RWPE2 (cell line): ENCODE results near the gene FAM170B.

Experiments used
- ATAC-seq: fragments of 200-7000 bp; cut with Tn5 transposase; 3 replicates; pipeline ENCODE4 v1.9.1; 2021; ENCODE audit warnings: low read depth
- DNase-seq: peaks from one replicate; pipeline ENCODE4 v3.0.0-alpha.2; 2020; ENCODE audit warnings: low spot score
- H3K27ac ChIP-seq: fragments of 450-650 bp; 2 replicates; pipeline ENCODE4 v1.5.1; 2017; ENCODE audit warnings: mild to moderate bottlenecking; ENCODE audit not compliant: poor library complexity, severe bottlenecking
- H3K27me3 ChIP-seq: fragments of 250-450 bp; sonication (Bioruptor Pico); 2 replicates; pipeline ENCODE4 v1.5.1; 2021; ENCODE audit warnings: mild to moderate bottlenecking, moderate library complexity; ENCODE audit not compliant: insufficient read depth, poor library complexity, severe bottlenecking
- H3K36me3 ChIP-seq: fragments of 250-450 bp; sonication (Bioruptor Pico); 2 replicates; pipeline ENCODE4 v1.5.1; 2020; ENCODE audit warnings: low read depth, mild to moderate bottlenecking, moderate library complexity
- H3K4me1 ChIP-seq: fragments of 250-450 bp; sonication (Bioruptor Pico); 2 replicates; pipeline ENCODE4 v1.5.1; 2021; ENCODE audit warnings: mild to moderate bottlenecking, moderate library complexity; ENCODE audit not compliant: insufficient read depth, poor library complexity, severe bottlenecking
- H3K4me3 ChIP-seq: fragments of 250-450 bp; sonication (Bioruptor Pico); 2 replicates; pipeline ENCODE4 v1.5.1; 2021; ENCODE audit warnings: mild to moderate bottlenecking, moderate library complexity; ENCODE audit not compliant: severe bottlenecking
- H3K9me3 ChIP-seq: fragments of 250-450 bp; sonication (Bioruptor Pico); 2 replicates; pipeline ENCODE4 v1.5.1; 2021; ENCODE audit warnings: mild to moderate bottlenecking, moderate library complexity; ENCODE audit not compliant: severe bottlenecking
- TF ChIP-seq, protein P1 (sequence below): fragments of 450-650 bp; IDR thresholded peaks from one replicate; pipeline ENCODE4 v1.5.1; 2017; ENCODE audit warnings: mild to moderate bottlenecking, moderate library complexity; ENCODE audit not compliant: poor library complexity, severe bottlenecking

FAM170B gene

DNA sequence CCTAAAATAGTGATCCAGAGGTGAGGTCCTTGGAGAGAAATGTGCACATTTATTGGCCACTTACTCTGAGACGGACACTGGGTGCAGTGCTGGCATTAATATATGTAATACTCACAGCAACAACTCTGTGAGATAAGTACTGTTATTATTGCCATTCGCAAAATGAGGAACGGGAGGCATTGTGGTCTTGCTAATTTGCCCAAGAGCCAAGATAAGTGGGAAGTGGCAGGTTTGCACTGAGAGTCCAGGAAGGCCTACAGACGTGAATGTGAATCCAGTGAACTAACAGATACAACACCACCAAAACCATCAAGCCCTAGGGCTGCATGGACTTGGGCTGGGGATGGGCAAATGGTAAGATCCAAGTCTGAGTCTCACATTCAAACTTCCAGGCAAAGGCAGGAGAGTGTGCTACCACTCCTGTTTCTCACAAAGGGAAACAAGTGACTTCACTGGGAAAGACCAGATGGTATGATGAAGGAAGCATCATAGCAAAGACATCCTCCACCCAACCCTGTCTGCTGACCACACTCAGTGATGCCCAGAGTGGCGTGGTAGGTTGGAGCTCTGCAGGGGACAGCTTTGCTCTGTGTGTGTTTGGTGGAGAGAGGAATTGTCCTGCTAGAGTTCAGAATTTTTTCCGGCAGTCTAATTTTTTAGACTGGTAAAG is 35.1 kb upstream of the FAM170B start:
- no peak overlapping the region for H3K27ac ChIP-seq
- TF ChIP-seq, protein P1, sequence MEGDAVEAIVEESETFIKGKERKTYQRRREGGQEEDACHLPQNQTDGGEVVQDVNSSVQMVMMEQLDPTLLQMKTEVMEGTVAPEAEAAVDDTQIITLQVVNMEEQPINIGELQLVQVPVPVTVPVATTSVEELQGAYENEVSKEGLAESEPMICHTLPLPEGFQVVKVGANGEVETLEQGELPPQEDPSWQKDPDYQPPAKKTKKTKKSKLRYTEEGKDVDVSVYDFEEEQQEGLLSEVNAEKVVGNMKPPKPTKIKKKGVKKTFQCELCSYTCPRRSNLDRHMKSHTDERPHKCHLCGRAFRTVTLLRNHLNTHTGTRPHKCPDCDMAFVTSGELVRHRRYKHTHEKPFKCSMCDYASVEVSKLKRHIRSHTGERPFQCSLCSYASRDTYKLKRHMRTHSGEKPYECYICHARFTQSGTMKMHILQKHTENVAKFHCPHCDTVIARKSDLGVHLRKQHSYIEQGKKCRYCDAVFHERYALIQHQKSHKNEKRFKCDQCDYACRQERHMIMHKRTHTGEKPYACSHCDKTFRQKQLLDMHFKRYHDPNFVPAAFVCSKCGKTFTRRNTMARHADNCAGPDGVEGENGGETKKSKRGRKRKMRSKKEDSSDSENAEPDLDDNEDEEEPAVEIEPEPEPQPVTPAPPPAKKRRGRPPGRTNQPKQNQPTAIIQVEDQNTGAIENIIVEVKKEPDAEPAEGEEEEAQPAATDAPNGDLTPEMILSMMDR, result no peak
- H3K36me3 ChIP-seq, result no peaks in the 10 kb centered on the region
- H3K9me3 ChIP-seq, result no peaks in the 10 kb centered on the region
- no peaks in the 10 kb centered on the region for H3K4me1 ChIP-seq
- DNase-seq (no peak), ATAC-seq (no peak)
- H3K4me3 ChIP-seq, result no peak overlapping the region
- H3K27me3 ChIP-seq, result no peaks in the 10 kb centered on the region

GRCh38 chr10:49168171-49168540 is 34.3 kb upstream of the FAM170B start:
- TF ChIP-seq, protein P1, result no peak
- DNase-seq (no peak), ATAC-seq (no peak)
- no peaks in the 10 kb centered on the region for H3K36me3 ChIP-seq
- H3K4me1 ChIP-seq, result no peaks in the 10 kb centered on the region
- no peaks in the 10 kb centered on the region for H3K27me3 ChIP-seq
- H3K9me3 ChIP-seq, result no peaks in the 10 kb centered on the region
- no peak overlapping the region for H3K4me3 ChIP-seq
- no peak overlapping the region for H3K27ac ChIP-seq

GRCh38 chr10:49167425-49168170 is 33.8 kb upstream of the FAM170B start:
- Histone ChIP-seq H3K27ac (no peak overlapping the region), H3K27me3 (no peaks in the 10 kb centered on the region), H3K36me3 (no peaks in the 10 kb centered on the region), H3K4me1 (no peaks in the 10 kb centered on the region), H3K4me3 (no peak overlapping the region), H3K9me3 (no peaks in the 10 kb centered on the region)
- TF ChIP-seq, protein P1, result no peak
- ATAC-seq (no peak), DNase-seq (no peak)

DNA sequence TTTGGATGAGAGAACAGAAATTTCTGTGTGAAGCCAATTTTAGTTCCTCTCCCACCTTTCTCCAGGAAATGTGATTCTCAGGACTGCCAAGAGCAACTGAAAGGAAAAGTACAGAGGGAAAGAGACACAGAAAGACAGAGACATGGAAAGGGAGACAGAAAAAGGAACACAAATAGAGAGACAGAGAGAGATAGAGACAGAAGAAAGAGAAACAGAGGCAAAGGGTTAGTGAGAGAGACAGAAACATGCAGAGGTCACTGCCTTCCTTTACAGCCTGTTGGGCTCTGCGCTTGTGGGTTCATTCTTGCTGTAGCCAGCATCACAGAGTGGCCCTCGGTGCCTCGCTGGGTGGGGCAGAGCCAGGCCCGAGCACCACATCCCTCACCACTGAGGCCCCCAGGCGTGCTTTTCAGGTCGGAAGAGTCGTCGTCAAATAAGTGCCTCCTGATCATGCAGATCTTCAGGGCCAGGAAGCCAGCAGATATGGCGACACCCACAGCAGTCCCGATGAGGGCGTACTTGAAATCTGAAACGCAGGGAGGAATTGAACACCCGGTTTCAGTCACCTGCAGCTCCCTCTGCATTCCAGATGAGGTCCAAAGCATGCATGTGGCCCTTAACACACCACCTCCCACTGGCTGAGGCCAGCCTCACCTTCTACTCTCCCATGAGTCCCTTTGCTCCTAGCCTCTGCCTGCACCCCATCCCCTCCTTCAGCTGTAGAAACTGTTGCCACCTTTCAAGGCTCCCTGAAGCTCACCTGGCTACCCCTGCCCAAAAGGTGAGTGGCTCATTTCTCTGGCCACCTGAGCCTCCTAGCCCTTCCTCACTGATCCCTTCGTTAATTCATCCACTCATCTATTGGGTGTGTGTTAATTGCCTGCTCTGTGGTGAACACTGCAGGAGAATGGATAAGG is 32.9 kb upstream of the FAM170B start:
- Histone ChIP-seq H3K27me3 (no peaks in the 10 kb centered on the region), H3K36me3 (no peaks in the 10 kb centered on the region), H3K4me3 (no peak overlapping the region), H3K27ac (no peak overlapping the region), H3K4me1 (no peaks in the 10 kb centered on the region), H3K9me3 (no peaks in the 10 kb centered on the region)
- TF ChIP-seq, protein P1, result no peak
- no peak for DNase-seq
- no peak for ATAC-seq
